Liver (tissue), 3 donors: ENCODE measurements around the gene TMEM151B.
"Not testable (repeated sequence)": the region's sequence is repeated elsewhere in the genome, so short reads cannot be mapped to it uniquely, and the experiment has no call there.

Experiments
- ATF3 ChIP-seq: IDR thresholded peaks from 2 replicates; pipeline ENCODE4 v1.6.1; 2016; ENCODE audit warnings: antibody characterized with exemption
- EGR1 ChIP-seq, 2 donors: IDR thresholded peaks; 2 replicates each; pipeline ENCODE4 v1.6.1; 2016 to 2018; ENCODE audit warnings: antibody characterized with exemption in 2 of 2, low read depth in 2 of 2
- FOXA1 ChIP-seq: IDR thresholded peaks from 2 replicates; pipeline ENCODE4 v1.6.1; 2016; ENCODE audit warnings: antibody characterized with exemption
- FOXA2 ChIP-seq: IDR thresholded peaks from 2 replicates; pipeline ENCODE4 v1.6.1; 2016; ENCODE audit warnings: antibody characterized with exemption
- GABPA ChIP-seq, 2 donors: IDR thresholded peaks in 1 of 2; conservative IDR thresholded peaks in 1 of 2; 2 replicates each; pipeline ENCODE4 v1.6.1; 2016; ENCODE audit warnings: antibody characterized with exemption in 2 of 2, mild to moderate bottlenecking in 1 of 2, moderate library complexity in 1 of 2
- HNF4A ChIP-seq, 2 donors: conservative IDR thresholded peaks; 2 replicates each; pipeline ENCODE4 v1.6.1; 2016; ENCODE audit warnings: antibody characterized with exemption in 2 of 2, mild to moderate bottlenecking in 2 of 2
- RXRA ChIP-seq, 2 donors: IDR thresholded peaks; 2 replicates each; pipeline ENCODE4 v1.6.1; 2017 to 2018; ENCODE audit warnings: antibody characterized with exemption in 2 of 2, mild to moderate bottlenecking in 1 of 2
- SP1 ChIP-seq: IDR thresholded peaks from 2 replicates; pipeline ENCODE4 v1.6.1; 2018; ENCODE audit warnings: antibody characterized with exemption, mild to moderate bottlenecking
- TAF1 ChIP-seq: conservative IDR thresholded peaks from 2 replicates; pipeline ENCODE4 v1.6.1; 2016; ENCODE audit warnings: antibody characterized with exemption, mild to moderate bottlenecking
- YY1 ChIP-seq: IDR thresholded peaks from 2 replicates; pipeline ENCODE4 v1.6.1; 2016; ENCODE audit warnings: antibody characterized with exemption, mild to moderate bottlenecking
- TF ChIP-seq, protein P1 (sequence below): fragments of 150-350 bp; IDR thresholded peaks from 2 replicates; pipeline ENCODE4 v1.5.1; 2017; ENCODE audit warnings: improper control_type of control experiment, low read depth, low read length; ENCODE audit not compliant: missing input control
- TF ChIP-seq, protein P2 (sequence below): IDR thresholded peaks from 2 replicates; pipeline ENCODE4 v1.6.1; 2016; ENCODE audit warnings: antibody characterized with exemption
- TF ChIP-seq, protein P3 (sequence below): IDR thresholded peaks from 2 replicates; pipeline ENCODE4 v1.6.1; 2016; ENCODE audit warnings: antibody characterized with exemption, mild to moderate bottlenecking
- donor health status: healthy.
- donor health status: healthy.

GRCh38 chr6:44328203-44328602, 58.0 kb downstream of the TMEM151B start:
- TF ChIP-seq, protein P1, sequence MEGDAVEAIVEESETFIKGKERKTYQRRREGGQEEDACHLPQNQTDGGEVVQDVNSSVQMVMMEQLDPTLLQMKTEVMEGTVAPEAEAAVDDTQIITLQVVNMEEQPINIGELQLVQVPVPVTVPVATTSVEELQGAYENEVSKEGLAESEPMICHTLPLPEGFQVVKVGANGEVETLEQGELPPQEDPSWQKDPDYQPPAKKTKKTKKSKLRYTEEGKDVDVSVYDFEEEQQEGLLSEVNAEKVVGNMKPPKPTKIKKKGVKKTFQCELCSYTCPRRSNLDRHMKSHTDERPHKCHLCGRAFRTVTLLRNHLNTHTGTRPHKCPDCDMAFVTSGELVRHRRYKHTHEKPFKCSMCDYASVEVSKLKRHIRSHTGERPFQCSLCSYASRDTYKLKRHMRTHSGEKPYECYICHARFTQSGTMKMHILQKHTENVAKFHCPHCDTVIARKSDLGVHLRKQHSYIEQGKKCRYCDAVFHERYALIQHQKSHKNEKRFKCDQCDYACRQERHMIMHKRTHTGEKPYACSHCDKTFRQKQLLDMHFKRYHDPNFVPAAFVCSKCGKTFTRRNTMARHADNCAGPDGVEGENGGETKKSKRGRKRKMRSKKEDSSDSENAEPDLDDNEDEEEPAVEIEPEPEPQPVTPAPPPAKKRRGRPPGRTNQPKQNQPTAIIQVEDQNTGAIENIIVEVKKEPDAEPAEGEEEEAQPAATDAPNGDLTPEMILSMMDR: not testable (repeated sequence)
- not testable (repeated sequence) for TF ChIP-seq TAF1; ATF3; EGR1 (IDR thresholded peaks at IDR 0.05; ENCODE audit: low read depth in 2 of 2); SP1; HNF4A (conservative IDR thresholded peaks at IDR 0.05); FOXA1; YY1; FOXA2; GABPA (IDR thresholded peaks at IDR 0.05 in 1 of 2, conservative IDR thresholded peaks at IDR 0.05 in 1 of 2); RXRA (IDR thresholded peaks at IDR 0.05)
- TF ChIP-seq, protein P2, sequence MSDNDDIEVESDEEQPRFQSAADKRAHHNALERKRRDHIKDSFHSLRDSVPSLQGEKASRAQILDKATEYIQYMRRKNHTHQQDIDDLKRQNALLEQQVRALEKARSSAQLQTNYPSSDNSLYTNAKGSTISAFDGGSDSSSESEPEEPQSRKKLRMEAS: not testable (repeated sequence)
- TF ChIP-seq, protein P3, sequence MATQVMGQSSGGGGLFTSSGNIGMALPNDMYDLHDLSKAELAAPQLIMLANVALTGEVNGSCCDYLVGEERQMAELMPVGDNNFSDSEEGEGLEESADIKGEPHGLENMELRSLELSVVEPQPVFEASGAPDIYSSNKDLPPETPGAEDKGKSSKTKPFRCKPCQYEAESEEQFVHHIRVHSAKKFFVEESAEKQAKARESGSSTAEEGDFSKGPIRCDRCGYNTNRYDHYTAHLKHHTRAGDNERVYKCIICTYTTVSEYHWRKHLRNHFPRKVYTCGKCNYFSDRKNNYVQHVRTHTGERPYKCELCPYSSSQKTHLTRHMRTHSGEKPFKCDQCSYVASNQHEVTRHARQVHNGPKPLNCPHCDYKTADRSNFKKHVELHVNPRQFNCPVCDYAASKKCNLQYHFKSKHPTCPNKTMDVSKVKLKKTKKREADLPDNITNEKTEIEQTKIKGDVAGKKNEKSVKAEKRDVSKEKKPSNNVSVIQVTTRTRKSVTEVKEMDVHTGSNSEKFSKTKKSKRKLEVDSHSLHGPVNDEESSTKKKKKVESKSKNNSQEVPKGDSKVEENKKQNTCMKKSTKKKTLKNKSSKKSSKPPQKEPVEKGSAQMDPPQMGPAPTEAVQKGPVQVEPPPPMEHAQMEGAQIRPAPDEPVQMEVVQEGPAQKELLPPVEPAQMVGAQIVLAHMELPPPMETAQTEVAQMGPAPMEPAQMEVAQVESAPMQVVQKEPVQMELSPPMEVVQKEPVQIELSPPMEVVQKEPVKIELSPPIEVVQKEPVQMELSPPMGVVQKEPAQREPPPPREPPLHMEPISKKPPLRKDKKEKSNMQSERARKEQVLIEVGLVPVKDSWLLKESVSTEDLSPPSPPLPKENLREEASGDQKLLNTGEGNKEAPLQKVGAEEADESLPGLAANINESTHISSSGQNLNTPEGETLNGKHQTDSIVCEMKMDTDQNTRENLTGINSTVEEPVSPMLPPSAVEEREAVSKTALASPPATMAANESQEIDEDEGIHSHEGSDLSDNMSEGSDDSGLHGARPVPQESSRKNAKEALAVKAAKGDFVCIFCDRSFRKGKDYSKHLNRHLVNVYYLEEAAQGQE: not testable (repeated sequence)
